Measurements from ENCODE around the gene HEG1. TPM values are rescaled to one million over a fixed set of nuclear protein-coding genes. Genes with fewer than 3 reads are reported as not detected.

The HEG1 gene
- polyA plus RNA-seq, 3 donors = 24.2 to 32.1 (median 25.6) TPM

DNA sequence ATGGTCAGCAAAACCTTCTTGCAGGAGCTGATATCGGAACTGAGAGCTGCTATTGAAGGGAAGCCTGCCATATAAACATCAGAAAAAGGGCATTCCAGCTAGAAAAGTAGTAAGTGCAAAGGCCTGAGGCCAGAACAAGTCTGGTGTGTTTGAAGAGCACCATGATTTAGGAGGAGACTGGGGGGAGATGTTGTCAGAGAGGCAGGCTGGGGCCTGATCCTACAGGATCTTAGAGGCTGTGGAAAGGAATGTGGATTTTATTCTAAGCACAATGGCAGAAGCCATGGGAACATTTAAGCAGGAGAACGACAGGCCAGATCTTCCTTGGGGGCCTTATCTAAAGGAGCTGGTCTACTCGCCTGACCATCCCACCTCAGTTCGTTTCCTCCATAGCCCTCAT lies 116.1 kb downstream of the HEG1 start:
- DNase-seq (ENCODE audit: extremely low read depth in 1 of 11, low read depth in 9 of 11, low spot score in 4 of 11) = no peak

DNA sequence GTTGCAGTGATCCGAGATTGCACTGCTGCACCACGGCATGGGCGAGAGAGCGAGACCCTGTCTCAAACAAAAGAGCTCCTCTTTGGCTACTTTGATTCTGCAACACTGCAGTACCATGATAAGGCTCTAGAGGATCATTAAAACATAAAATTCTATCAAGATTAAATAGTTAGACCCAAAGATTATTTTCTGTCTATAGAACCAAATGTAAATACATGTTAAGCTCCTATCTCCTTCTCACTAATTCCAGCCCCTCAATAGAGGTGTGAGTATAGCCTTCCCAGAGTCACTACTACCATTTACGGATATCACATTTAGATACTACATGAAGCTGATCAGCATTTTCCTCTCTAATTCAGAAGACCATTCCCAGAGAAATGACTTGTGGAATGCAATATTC lies 116.9 kb downstream of the HEG1 start:
- no peak for DNase-seq (ENCODE audit: extremely low read depth in 1 of 11, low read depth in 9 of 11, low spot score in 4 of 11)

DNA sequence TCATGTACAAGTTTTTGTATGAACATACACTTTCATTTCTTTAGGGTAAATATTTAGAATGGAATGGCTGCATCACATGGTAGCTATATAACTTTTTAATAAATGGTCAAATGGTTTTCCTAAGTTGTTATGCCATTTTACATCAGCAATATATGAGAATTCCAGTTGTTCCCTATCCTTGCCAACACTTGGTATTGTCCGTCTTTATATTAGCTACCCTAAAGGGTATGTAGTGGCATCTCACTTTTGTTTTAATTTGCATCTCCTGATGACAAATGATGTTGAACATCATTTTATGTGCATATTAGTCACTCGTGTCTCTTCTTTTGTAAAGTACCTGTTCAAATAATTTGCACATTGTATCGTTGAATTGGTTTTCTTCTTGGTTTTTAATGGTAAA lies 118.7 kb downstream of the HEG1 start:
- DNase-seq (ENCODE audit: extremely low read depth in 1 of 11, low read depth in 9 of 11, low spot score in 4 of 11) = no peak

DNA sequence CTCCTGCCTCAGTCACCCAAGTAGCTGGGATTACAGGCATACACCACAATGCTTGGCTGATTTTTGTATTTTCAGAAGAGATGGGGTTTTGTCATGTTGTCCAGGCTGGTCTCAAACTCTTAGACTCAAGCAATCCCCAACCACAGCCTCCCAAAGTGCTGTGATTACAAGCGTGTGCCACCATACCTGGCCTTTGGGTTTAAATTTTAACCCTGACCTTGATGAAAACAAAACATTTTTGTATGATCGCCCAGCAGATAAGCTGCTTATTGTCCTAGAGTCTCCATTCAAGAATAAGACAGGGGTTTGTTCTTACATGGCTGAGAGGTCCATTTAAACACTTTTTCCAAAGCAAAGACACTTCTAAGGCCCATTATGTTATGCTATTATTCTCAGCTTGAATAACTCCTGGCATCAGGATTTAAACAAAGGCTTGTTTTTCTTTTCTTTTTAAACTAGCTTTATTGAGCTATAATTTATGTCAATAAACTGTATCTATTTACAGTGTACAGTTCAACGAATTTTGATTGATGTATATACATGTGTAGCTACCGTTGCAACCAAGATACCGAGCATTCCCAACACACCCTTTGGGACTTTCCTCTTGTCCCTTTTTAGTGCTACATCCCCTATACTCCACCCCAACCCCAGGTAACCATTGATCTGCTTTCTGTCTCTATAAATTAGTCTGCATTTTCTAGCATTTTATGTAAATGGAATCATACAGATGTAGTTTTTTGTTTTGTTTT lies 119.8 kb downstream of the HEG1 start:
- no peak for DNase-seq (ENCODE audit: extremely low read depth in 1 of 11, low read depth in 9 of 11, low spot score in 4 of 11)

DNA sequence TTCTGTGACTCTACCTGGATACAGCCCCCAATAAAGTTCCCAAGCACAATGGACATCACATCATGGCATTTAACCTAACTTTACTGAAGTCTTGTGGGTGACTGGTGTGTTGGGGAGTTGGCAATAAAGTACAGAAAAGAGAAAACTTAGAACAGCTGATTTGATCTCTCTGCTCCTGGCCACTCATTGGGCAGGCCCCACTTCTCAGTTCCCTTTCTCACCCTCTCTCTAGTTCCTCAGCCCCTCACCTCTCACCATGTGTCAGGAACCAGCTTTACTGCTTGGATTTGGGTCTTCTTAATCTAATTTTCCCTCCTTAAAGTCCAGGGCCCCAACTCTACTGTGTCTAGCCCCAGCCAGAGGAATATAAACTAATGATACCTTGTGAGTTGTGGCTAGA lies 120.5 kb downstream of the HEG1 start:
- no peak for DNase-seq (ENCODE audit: extremely low read depth in 1 of 11, low read depth in 9 of 11, low spot score in 4 of 11)

DNA sequence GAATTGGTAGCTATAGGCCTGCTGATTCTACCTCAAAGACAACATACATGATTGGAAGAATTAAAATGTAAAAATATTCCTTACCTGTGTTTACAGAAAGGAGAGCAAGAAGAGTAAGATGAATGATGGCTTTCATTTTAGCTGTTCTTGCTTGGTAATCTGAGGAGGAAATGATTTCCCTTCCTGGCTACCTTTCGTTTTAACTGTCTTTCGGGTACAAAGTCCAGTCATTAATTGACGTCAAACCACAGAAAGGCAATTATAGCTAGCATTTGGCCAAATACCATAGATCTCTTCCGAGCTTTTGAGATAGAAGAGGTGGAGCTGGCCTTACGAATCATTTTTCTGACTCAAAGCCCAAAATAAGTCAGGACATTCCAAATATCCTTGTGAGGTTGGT lies 121.2 kb downstream of the HEG1 start, which contains the start of gene MUC13:
MUC13 (minus strand) TSS at position 175 of the 400 bp plus-strand sequence; CDS start at position 136, 39 bp downstream.
- DNase-seq (ENCODE audit: extremely low read depth in 1 of 11, low read depth in 9 of 11, low spot score in 4 of 11) = no peak

DNA sequence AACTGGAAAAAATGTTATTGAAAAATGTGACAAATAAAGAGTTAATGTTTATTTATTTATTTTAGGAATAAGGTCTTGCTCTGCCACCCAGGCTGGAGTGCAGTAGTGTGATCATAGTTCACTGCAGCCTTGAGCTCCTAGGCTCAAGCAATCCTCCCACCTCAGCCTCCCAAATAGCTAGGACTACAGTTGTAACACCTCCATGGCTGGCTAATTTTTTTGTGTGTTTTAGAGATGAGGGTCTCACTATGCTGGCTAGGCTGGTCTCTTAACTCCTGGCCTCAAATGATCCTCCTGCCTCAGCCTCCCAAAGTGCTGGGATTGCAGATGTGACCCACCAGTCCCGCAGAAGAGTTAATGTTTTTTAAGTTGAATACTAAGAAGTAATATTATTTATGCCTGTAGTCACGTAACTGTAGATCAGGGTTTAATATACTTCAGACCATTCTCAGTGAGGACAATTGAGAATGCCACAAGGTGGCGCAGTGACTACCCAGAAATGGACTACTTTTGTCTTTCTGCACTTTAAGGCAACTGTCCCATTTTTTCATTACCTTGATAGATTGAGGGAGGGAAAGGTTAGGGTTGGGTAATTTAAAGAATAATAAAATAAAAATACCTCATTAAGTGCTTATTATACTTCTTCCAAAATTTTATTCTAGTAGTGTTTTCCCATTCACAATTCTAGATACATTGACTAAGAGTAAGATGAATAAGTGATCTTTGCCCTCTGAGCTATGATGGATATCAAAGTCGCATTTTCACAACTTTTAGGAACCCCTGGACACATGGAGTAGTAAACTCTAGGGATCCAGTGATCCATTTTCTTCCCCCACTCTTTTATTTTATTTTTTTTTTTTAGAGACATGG lies 127.2 kb downstream of the HEG1 start:
- peak in 10 of 11 donors; percentile 21 to 63 (median 40) for DNase-seq (ENCODE audit: extremely low read depth in 1 of 11, low read depth in 9 of 11, low spot score in 4 of 11)

DNA sequence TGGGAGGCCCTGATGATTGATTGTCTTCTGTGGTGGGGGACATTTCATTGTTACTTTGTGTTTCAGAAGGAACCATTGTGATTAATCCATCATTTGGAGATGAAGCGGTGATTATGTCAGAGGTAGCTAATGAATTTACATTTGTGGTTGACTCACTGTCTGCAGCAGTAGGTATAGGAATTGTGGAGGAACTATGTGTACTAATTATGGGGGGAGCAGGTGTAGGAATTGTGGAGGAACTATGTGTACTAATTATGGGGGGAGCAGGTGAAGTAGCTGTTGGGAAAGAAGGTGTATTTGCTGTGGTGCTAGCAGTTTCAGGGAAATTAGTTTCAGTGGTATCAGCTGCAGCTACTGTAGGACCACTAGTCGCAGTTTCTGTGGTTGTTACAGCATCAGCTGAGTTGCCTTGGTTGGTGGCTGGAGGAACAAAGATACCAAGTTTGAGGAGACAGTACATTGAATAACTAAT lies 128.2 kb downstream of the HEG1 start:
- DNase-seq (ENCODE audit: extremely low read depth in 1 of 11, low read depth in 9 of 11, low spot score in 4 of 11) = no peak

DNA sequence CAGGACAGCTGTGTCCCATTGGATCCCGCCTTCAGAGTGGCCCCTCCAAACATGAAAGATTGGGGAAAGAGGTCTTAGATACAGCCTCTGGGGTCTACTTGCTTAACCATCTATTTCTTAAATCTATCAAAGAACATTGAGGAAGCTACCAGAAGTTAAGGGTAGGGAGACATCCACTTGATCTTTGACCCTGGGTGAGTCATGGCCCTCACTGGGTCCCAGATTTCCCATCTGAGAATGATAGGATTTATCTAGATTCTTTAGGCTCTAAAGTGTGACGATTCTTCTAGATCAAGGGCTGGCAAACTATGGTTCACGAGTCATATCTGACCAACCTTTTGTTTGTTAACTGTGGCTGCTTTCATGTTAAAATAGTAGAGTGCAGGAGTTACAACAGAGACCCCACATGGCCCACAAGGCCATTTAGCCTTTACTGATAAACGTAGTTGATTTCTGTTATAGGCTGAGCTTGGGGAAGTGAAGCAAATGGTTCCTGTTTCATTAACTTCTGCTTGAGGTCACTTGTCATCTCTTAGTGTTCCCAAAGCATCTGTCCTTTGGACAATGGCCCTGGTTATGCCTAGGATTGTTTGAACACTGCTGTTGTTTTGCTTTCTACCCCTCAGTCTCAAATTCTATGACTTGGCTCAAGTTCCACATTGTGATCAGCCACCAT lies 129.2 kb downstream of the HEG1 start:
- no peak for DNase-seq (ENCODE audit: extremely low read depth in 1 of 11, low read depth in 9 of 11, low spot score in 4 of 11)

DNA sequence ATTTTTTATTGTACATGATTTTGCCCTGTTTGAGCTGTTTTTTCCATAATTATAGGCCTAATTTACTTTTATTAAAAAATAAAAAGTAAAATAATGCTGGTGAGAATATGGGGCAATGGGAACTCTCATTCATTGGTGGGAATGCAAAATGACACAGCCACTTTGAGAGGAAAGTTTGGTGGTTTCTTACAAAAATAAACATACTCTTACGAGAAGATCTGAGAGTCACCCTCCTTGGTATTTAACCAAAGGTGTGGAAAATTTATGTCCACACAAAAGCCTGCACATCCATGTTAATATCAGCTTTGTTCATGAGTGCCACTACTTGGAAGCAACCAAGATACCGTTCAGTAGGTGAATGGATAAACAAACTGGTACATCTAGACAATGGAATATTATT lies 131.1 kb downstream of the HEG1 start:
- DNase-seq (ENCODE audit: extremely low read depth in 1 of 11, low read depth in 9 of 11, low spot score in 4 of 11) = no peak

DNA sequence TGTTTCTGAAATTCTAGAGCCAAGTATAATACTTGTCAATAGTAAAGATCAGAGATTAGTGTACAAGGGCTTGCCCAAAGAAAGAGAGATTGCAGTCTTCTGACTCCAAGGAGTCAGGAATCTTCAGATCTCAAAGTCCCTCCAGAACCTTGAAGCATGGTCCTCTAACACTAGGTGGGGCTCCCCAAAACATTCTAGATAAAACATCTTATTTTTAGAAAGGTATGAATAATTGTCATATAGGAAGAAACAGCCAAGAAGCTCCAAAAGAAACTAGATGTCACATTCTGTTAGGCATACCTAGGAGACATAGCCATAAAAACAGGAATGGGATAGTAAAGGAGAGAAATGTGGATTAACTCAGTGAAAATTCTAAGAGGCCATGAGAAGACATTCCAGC lies 132.0 kb downstream of the HEG1 start:
- no peak for DNase-seq (ENCODE audit: extremely low read depth in 1 of 11, low read depth in 9 of 11, low spot score in 4 of 11)

DNA sequence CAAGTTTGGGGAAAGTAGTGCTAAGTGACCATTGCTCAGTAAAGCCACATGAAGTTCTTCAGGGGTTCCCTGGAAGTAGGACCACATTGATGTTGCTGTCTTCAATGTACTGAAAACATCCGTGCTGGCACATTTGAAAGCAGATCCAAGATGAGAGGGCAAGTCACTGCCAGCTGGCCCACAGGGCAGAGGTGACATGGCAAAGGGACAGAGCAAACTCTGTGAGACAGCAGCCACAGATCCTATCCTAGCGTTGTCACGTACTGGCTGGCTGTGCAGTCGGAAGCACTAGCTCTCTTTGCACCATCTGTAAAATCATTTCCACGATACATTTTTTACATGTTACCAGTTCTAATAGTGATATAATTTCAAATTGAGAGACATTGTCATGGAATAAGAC lies 135.1 kb downstream of the HEG1 start:
- DNase-seq (ENCODE audit: extremely low read depth in 1 of 11, low read depth in 9 of 11, low spot score in 4 of 11) = no peak

DNA sequence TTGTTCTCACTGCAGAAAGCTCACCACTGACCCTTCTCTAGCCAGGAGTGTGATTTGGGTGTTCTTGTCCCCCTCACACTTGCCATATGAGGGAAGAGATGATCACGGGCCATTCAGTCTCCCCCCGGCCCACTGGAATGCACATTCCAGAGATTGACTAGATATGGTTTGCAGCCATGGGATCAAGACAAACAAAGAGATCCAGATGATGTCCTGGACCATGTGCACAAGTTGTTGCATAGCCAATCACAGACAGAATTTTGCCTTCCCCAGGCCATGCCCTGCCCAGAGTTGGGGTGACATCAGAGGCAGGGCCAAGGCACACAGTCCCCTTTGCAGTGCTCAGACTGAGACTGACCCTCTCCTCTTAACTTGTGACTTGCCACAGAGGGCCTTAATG lies 136.0 kb downstream of the HEG1 start:
- no peak for DNase-seq (ENCODE audit: extremely low read depth in 1 of 11, low read depth in 9 of 11, low spot score in 4 of 11)

DNA sequence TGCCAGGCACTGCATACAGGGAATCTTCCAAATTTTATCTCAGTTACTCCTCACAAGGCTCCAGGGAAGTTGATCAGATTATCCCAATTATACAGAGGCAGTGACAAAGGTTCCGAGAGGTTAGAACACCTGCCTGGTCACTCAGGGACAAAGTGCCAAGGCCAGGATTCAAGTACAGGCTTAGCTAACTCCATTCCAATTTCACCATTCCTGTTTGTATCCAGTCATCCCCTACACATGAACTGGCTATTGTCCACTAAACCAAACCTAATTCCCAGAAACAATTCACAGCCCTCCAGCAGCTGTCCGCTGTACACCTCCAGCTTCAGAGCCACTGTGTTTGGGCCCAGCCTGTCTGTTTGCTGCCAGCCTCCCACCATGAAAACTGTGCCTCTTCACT lies 137.3 kb downstream of the HEG1 start:
- no peak for DNase-seq (ENCODE audit: extremely low read depth in 1 of 11, low read depth in 9 of 11, low spot score in 4 of 11)

DNA sequence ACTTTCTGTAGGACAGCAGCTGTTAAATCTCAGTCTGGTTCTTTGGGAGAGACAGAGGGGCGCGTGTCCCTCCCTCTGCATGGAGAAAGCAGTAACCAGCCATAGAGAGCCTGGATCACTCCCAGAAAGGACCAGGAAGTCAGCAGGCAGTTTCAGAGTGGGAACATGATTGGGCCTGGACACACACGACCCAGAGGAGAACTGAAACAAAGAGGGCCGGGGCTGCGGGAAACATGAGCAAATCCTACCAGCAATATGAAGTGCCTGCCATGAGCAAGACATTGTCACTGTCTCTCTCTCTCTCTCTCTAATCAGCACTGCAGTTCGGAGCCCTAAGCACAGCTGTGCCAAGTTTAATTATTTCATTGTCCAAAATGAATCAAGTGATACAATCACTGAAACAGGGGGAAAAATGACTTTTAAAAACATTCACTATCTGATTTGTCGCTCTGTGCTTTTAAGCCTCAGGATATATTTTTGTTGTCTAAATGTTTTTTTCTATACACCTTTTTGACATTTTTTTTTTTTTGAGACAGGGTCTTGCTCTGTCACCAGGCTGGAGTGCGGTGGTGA lies 138.9 kb downstream of the HEG1 start:
- peak in 1 of 11 donors; percentile 16 for DNase-seq (ENCODE audit: extremely low read depth in 1 of 11, low read depth in 9 of 11, low spot score in 4 of 11)

Data from renal cortex interstitium (tissue), 11 donors.